Mesenchymal stem cell (in vitro differentiated cells and primary cell): Measurements from ENCODE around the gene LCLAT1.

Source experiments
- DNase-seq: peaks from one replicate; pipeline ENCODE4 v3.0.0-alpha.2; 2013
- H2AFZ ChIP-seq: one replicate; pipeline ENCODE4 v1.6.1; 2013; ENCODE audit warnings: low read depth, mild to moderate bottlenecking, control low read depth, inconsistent platforms, low read length, moderate library complexity
- H2AK5ac ChIP-seq: 2 replicates; pipeline ENCODE4 v1.6.1; 2013; ENCODE audit warnings: low read length, moderate library complexity, mild to moderate bottlenecking, inconsistent platforms; ENCODE audit not compliant: severe bottlenecking
- H2BK120ac ChIP-seq: one replicate; pipeline ENCODE4 v1.6.1; 2013; ENCODE audit warnings: low read depth, mild to moderate bottlenecking, inconsistent platforms, low read length, moderate library complexity
- H2BK12ac ChIP-seq, 2 experiments: one replicate each; pipeline ENCODE4 v1.6.1; 2013; ENCODE audit warnings: inconsistent platforms in 2 of 2, low read length in 2 of 2, mild to moderate bottlenecking in 2 of 2, moderate library complexity in 2 of 2, control low read depth in 1 of 2
- H2BK15ac ChIP-seq: one replicate; pipeline ENCODE4 v1.6.1; 2013; ENCODE audit warnings: mild to moderate bottlenecking, low read depth, inconsistent platforms; ENCODE audit not compliant: poor library complexity, severe bottlenecking
- H2BK5ac ChIP-seq: 2 replicates; pipeline ENCODE4 v1.6.1; 2013; ENCODE audit warnings: low read depth, mild to moderate bottlenecking, low read length, control low read depth, inconsistent platforms; ENCODE audit not compliant: poor library complexity, severe bottlenecking
- H3K14ac ChIP-seq, 2 experiments: one replicate each; pipeline ENCODE4 v1.6.1; 2013; ENCODE audit warnings: inconsistent platforms in 2 of 2, low read length in 2 of 2, control low read depth in 1 of 2, mild to moderate bottlenecking in 1 of 2, moderate library complexity in 1 of 2
- H3K18ac ChIP-seq, 2 experiments: one replicate each; pipeline ENCODE4 v1.6.1; 2013; ENCODE audit warnings: inconsistent platforms in 2 of 2, low read length in 2 of 2, control low read depth in 1 of 2, low read depth in 1 of 2, mild to moderate bottlenecking in 1 of 2
- H3K23ac ChIP-seq, 2 experiments: one replicate each; pipeline ENCODE4 v1.6.1; 2013; ENCODE audit warnings: inconsistent platforms in 2 of 2, low read length in 2 of 2, mild to moderate bottlenecking in 2 of 2, moderate library complexity in 2 of 2, control low read depth in 1 of 2
- H3K27ac ChIP-seq: 2 replicates; pipeline ENCODE4 v1.5.1; 2013; ENCODE audit warnings: mild to moderate bottlenecking, moderate library complexity, low read length, control low read depth, inconsistent platforms; ENCODE audit not compliant: poor library complexity, severe bottlenecking
- H3K27me3 ChIP-seq, 2 experiments: 2 replicates each; pipeline versions ENCODE4 v1.6.1 to v1.7.0; 2013; ENCODE audit warnings: low read length in 2 of 2, mild to moderate bottlenecking in 2 of 2, moderate library complexity in 2 of 2, control low read depth in 1 of 2, inconsistent platforms in 1 of 2; ENCODE audit not compliant: control insufficient read depth in 1 of 2, insufficient read depth in 1 of 2
- H3K36me3 ChIP-seq, 2 experiments: 2 replicates each; pipeline versions ENCODE4 v1.6.1 to v1.7.0; 2013; ENCODE audit warnings: low read length in 2 of 2, control low read depth in 1 of 2, inconsistent platforms in 1 of 2, low read depth in 1 of 2, mild to moderate bottlenecking in 1 of 2; ENCODE audit not compliant: insufficient read depth in 2 of 2, control insufficient read depth in 1 of 2
- H3K4ac ChIP-seq, 2 experiments: one replicate each; pipeline ENCODE4 v1.6.1; 2013; ENCODE audit warnings: inconsistent platforms in 2 of 2, low read length in 2 of 2, mild to moderate bottlenecking in 2 of 2, moderate library complexity in 2 of 2, control low read depth in 1 of 2, low read depth in 1 of 2
- H3K4me1 ChIP-seq: 2 replicates; pipeline ENCODE4 v1.6.1; 2013; ENCODE audit warnings: low read depth, low read length, control low read depth; ENCODE audit not compliant: control insufficient read depth, insufficient read depth
- H3K4me2 ChIP-seq: 2 replicates; pipeline ENCODE4 v1.6.1; 2013; ENCODE audit warnings: low read length, mild to moderate bottlenecking, inconsistent platforms; ENCODE audit not compliant: poor library complexity, severe bottlenecking
- H3K4me3 ChIP-seq, 2 experiments: 2 replicates each; pipeline versions ENCODE4 v1.5.1 to v1.7.0; 2013; ENCODE audit warnings: low read length in 2 of 2, mild to moderate bottlenecking in 2 of 2, control low read depth in 1 of 2, low read depth in 1 of 2; ENCODE audit not compliant: insufficient read depth in 1 of 2
- H3K79me1 ChIP-seq: replicated peaks from 2 replicates; pipeline ENCODE4 v1.6.1; 2013; ENCODE audit warnings: mild to moderate bottlenecking, control low read depth, low read length, inconsistent platforms; ENCODE audit not compliant: poor library complexity, severe bottlenecking
- H3K9ac ChIP-seq: 2 replicates; pipeline ENCODE4 v1.7.0; 2013; ENCODE audit warnings: mild to moderate bottlenecking, low read length, moderate library complexity
- H3K9me3 ChIP-seq: 2 replicates; pipeline ENCODE4 v1.7.0; 2013; ENCODE audit warnings: mild to moderate bottlenecking, low read length; ENCODE audit not compliant: control insufficient read depth
- H4K8ac ChIP-seq: one replicate; pipeline ENCODE4 v1.6.1; 2013; ENCODE audit warnings: inconsistent platforms, mild to moderate bottlenecking, low read length, moderate library complexity
- H4K91ac ChIP-seq: one replicate; pipeline ENCODE4 v1.6.1; 2013; ENCODE audit warnings: mild to moderate bottlenecking, low read length, inconsistent platforms
- WGBS: methylation state at CpG from one replicate; pipeline ENCODE4 v1.1.7; 2013; ENCODE audit warnings: mixed read lengths; 5-methylcytosine and 5-hydroxymethylcytosine counted together

Gene LCLAT1

DNA sequence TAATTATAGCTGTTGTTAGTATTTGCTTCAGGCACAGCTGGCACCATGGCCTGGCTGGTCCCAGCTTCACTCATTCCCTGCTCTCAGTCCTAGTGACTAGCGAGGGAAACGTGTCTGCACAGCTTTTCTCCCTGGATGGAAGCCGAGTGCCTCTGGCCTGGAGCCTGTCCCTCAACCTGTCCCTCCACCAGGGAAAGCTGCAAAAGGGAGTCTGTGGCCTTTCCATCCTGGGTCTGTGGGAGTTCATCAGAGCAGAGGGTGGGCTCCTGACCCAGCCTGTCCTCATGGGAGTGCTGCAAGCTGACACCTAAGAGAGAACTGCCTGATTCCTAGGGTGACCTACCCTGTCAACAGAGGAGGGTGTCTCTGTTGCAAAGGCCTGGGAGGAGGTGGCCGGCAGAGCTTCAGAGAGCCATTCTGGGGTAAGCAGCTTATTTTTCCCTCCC is 241.9 kb downstream of the LCLAT1 start:
- Histone ChIP-seq H3K79me1 (no peaks in the 10 kb centered on the region), H4K8ac (peak overlapping the region; percentile 59), H3K36me3 (no peaks in the 10 kb centered on the region), H2BK120ac (no peak overlapping the region), H3K4ac (no peak overlapping the region), H3K27me3 (peaks cover 0 to 5% of the 10 kb centered on the region in 2 experiments), H2AFZ (no peak overlapping the region), H3K27ac (no peak overlapping the region), H3K4me3 (no peak overlapping the region), H2BK5ac (no peak overlapping the region), H3K9ac (no peak overlapping the region), H4K91ac (no peak overlapping the region), H3K4me1 (no peaks in the 10 kb centered on the region), H3K9me3 (no peaks in the 10 kb centered on the region), H2BK15ac (no peak overlapping the region), H3K23ac (peak overlapping the region in 1 of 2 experiments; percentile 32), H3K18ac (no peak overlapping the region), H3K4me2 (no peak overlapping the region), H3K14ac (no peak overlapping the region), H2AK5ac (no peak overlapping the region), H2BK12ac (no peak overlapping the region)
- DNase-seq = no peak
- 54% methylated on average over 4 of the region's 4 CpGs for WGBS

DNA sequence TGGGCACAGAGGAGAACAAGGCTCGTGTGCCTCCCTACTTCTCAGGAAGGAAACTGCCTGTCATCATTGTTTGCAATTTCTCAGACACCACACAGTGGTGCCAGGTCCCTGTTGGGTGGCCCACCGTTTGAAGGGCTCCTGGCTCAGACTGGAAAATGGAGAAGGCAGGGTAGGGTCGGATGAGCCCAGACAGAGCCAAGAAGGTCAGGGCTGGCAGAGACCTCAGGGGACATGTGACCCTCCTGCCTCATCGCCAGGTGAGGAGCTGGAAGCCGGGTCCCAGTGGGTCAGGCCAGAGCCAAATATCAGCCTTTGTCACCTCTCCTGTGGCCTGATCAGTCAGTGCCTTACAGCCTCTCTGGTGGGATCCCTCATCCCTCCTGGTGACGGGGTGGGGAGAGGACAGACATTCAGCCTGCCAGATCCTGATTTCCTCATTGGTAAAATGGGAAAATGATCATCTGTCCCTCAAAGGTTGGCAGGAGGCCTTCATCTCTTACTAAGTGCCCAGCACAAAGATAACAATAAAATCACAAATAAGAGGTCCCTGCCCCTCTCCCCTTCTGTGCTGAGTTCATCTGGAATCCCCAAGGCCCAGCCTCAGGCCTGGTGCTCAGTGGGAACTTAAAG is 242.6 kb downstream of the LCLAT1 start:
- DNase-seq = no peak
- Histone ChIP-seq H3K23ac (no peak overlapping the region), H3K18ac (no peak overlapping the region), H3K4ac (no peak overlapping the region), H4K8ac (no peak overlapping the region), H3K4me2 (no peak overlapping the region), H3K79me1 (no peaks in the 10 kb centered on the region), H4K91ac (no peak overlapping the region), H2BK5ac (no peak overlapping the region), H2BK12ac (no peak overlapping the region), H2AK5ac (no peak overlapping the region), H2BK120ac (no peak overlapping the region), H3K9me3 (no peaks in the 10 kb centered on the region), H3K14ac (no peak overlapping the region), H2AFZ (no peak overlapping the region), H3K27ac (no peak overlapping the region), H3K36me3 (no peaks in the 10 kb centered on the region), H3K4me3 (no peak overlapping the region), H3K27me3 (peaks cover 0 to 5% of the 10 kb centered on the region in 2 experiments), H3K4me1 (no peaks in the 10 kb centered on the region), H3K9ac (no peak overlapping the region), H2BK15ac (no peak overlapping the region)
- WGBS = 81% methylated on average over 6 of the region's 6 CpGs

DNA sequence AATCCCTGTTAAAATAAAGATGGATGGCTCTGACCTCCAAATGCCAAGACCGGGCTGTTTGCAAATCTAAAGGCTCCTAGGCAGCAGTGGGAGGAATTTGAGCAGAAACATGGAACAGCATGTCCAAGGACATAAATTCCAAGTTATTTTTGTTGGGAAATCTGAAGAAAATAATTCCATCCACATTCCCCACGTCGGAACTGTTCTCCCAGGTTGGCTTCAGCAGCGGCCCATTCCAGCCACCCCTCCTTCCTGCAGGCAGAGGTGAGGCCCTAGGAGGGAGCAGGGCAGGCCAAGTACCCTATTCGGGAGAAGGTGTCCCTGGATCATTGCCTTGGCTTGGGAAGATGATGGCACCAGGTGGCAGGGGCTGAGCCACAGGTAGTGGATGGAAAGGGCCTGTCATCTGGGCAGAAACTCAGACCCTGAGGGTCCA is 243.1 kb downstream of the LCLAT1 start:
- H3K4me2 ChIP-seq = no peak overlapping the region
- no peak overlapping the region for H3K9ac ChIP-seq
- H3K4ac ChIP-seq = no peak overlapping the region
- peaks cover 0 to 7% of the 10 kb centered on the region in 2 experiments for H3K27me3 ChIP-seq
- no peak overlapping the region for H2BK5ac ChIP-seq
- peak overlapping the region in 1 of 2 experiments; percentile 81 for H2BK12ac ChIP-seq
- H3K14ac ChIP-seq = peak overlapping the region in 1 of 2 experiments; percentile 3
- no peaks in the 10 kb centered on the region for H3K79me1 ChIP-seq
- no peak overlapping the region for H3K18ac ChIP-seq
- peak overlapping the region; percentile 67 for H4K8ac ChIP-seq
- H4K91ac ChIP-seq = peak overlapping the region; percentile 11
- H2BK15ac ChIP-seq = no peak overlapping the region
- H3K36me3 ChIP-seq = no peaks in the 10 kb centered on the region
- 92% methylated on average over 5 of the region's 5 CpGs for WGBS
- H3K9me3 ChIP-seq = no peaks in the 10 kb centered on the region
- no peak overlapping the region for H3K4me3 ChIP-seq
- no peak overlapping the region for H3K23ac ChIP-seq
- no peak overlapping the region for H3K27ac ChIP-seq
- H2AK5ac ChIP-seq = no peak overlapping the region
- no peak for DNase-seq
- H3K4me1 ChIP-seq = no peaks in the 10 kb centered on the region
- H2AFZ ChIP-seq = no peak overlapping the region
- no peak overlapping the region for H2BK120ac ChIP-seq

DNA sequence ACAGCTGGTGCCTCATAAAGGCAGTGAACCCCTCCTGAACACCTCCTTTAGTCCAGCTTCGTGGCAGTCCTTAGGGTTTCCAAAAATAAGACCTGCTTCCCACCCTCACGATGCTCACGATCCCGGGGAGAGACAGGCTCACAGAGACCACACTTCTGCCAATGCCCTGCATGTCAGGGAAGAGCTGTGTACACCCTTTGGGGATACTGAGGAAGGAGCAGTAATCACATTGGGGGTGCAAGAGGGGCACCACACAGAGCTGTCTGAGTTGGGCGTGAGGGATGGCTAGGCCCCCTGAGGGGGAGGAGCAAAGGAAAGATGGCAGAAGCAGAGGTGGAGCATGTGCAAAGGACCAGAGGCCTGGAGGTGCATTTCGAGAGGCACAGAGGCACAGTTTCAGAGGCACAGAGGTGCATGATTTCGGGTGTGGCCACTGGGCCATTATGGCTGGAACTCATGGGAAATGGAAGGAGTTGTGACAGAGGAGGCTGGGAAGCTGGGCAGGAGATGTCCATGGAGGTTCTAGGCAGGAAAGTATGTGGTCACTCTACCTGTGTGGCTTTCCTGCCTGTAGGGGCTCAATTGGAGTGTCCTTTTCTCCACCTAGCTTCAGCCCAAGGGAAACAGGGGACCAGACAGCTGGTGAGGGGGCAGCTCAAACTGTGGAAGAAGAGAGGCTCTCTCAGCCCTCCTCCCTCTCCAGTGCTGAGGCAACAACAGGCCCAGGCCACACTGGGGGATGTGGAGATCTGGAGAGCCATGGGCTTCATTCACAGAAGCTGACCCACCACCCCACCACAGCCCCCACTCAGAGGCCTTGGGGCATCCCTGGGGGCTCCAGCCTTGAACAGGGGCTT is 244.3 kb downstream of the LCLAT1 start:
- Histone ChIP-seq H2BK12ac (no peak overlapping the region), H3K4me2 (no peak overlapping the region)
- 89% methylated on average over 7 of the region's 7 CpGs for WGBS

More for the DNA sequence above, 244.3 kb downstream of the LCLAT1 start:
- H3K9me3 ChIP-seq = no peaks in the 10 kb centered on the region
- no peak overlapping the region for H3K4me3 ChIP-seq
- H3K4ac ChIP-seq = no peak overlapping the region
- H3K18ac ChIP-seq = no peak overlapping the region
- peaks cover 4 to 10% of the 10 kb centered on the region in 2 experiments for H3K27me3 ChIP-seq
- DNase-seq = no peak
- H3K4me1 ChIP-seq = no peaks in the 10 kb centered on the region
- no peak overlapping the region for H3K23ac ChIP-seq
- no peaks in the 10 kb centered on the region for H3K79me1 ChIP-seq
- no peak overlapping the region for H2BK15ac ChIP-seq
- H3K9ac ChIP-seq = no peak overlapping the region
- H3K27ac ChIP-seq = no peak overlapping the region
- no peak overlapping the region for H3K14ac ChIP-seq
- no peak overlapping the region for H2BK120ac ChIP-seq
- no peak overlapping the region for H2BK5ac ChIP-seq
- H3K36me3 ChIP-seq = no peaks in the 10 kb centered on the region
- H4K8ac ChIP-seq = no peak overlapping the region
- no peak overlapping the region for H2AFZ ChIP-seq
- no peak overlapping the region for H2AK5ac ChIP-seq
- no peak overlapping the region for H4K91ac ChIP-seq
